Fibroblast of upper back skin (primary cell): Measurements from ENCODE around the gene ENTPD8.

ENCODE experiments used
- DNase-seq: peaks from one replicate; pipeline ENCODE4 v3.0.0-alpha.2; 2013

ENTPD8 gene

DNA sequence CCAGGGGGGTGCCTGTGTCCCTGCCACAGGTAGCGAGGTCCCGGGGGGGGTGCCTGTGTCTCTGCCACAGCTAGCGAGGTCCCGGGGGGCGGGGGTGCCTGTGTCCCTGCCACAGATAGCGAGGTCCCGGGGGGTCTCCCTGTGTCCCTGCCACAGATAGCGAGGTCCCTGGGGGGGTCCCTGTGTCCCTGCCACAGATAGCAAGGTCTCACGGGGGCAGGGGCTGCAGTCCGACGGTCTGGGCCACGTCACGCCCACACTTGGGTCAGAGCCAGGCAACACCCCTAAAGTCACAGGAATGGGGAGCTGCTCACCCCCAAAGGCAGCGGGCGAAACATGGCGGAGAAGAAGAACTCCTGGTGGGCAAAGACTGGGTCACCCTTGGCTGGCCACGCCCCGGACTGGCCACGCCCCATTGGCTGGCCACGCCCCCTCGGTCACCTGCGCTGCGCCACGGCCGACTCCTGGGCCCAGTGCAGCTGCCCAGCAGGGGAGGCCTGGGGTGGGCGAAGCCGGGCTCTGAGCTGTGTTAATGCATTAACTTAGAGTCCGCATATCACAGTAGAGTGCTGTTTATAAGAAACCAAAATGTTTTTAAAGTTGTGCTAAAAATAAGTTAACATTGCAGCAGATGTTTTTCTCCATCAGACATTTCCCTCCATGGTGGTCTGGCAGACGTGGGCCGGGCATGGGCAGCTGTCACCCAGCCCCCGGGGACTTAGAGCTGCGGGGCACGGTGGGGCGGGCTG lies 11.0 kb downstream of the ENTPD8 start:
- DNase-seq, result no peak

- no peak for DNase-seq
Observed at GRCh38 chr9:137429546-137429890, 11.6 kb downstream of the ENTPD8 start.

- DNase-seq, result no peak
Observed at GRCh38 chr9:137428841-137429545, 12.2 kb downstream of the ENTPD8 start.

- DNase-seq, result no peak
Observed at GRCh38 chr9:137428311-137428630, 12.9 kb downstream of the ENTPD8 start.

GRCh38 chr9:137427454-137428310 lies 13.5 kb downstream of the ENTPD8 start:
- no peak for DNase-seq

DNA sequence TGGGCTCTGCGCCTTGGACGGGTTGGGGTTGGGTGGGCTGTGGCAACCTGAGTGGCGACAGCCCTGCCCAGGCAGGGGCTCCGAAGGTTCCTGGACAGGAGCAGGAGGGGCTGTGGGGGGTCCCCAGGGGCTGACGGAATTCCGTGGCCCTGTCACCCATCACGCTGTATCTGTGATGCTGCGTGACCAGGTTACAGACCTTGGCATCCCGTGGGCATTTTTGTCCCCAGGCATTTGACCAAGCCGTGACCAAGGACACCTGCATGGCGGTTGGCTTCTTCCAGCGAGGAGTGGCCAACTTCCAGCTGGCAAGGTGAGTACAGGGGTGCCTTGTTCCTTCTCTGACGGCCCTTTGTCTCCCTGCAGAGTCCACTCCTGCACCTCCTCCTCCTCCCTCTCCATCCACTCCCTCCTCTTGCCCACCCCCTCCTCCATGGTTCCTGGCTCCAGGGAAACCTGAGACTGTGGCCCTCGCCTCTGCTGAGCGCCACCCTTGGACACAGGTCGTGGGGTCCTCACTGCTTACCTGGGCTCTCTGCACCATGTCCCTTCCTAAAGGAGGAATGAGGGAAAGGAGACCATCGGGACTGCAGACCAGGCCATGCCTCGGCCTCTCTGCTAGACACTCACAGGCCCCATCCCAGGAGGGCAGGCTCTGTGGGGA lies 15.0 kb downstream of the ENTPD8 start:
- DNase-seq, result no peak

DNA sequence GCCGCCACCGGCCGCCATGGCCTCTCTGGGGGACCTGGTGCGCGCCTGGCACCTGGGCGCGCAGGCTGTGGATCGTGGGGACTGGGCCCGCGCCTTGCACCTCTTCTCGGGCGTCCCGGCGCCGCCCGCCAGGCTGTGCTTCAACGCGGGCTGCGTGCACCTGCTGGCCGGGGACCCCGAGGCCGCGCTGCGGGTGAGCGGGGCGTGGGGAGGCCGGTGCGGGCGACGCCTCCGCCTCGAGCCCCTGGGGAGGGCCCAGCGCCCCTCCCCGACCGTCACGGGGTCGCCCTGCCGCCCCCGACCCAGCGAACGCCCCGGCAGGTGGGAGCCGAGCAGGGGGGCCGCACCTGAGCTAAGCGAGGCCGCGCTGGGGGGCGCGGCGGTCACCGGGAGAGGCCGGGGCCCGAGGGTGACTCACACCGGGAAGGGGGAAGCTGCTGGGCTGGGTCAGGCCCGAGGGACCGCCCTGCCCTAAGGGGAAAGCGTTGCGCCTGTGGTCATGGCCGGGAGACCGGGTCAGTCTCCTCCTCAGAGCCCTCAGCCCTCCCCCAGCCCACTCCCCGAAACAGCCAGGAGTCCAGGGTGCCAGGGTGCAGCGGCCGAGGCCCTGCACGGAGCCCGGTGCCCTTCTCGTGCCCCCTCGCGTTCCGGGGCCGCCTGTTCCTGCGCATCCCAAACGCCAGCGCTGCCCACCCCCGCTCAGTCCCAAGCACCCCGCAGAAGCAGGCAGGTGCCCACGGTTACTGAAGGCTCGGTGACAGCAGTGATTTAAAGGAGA lies 17.5 kb downstream of the ENTPD8 start:
- DNase-seq, result no peak

DNA sequence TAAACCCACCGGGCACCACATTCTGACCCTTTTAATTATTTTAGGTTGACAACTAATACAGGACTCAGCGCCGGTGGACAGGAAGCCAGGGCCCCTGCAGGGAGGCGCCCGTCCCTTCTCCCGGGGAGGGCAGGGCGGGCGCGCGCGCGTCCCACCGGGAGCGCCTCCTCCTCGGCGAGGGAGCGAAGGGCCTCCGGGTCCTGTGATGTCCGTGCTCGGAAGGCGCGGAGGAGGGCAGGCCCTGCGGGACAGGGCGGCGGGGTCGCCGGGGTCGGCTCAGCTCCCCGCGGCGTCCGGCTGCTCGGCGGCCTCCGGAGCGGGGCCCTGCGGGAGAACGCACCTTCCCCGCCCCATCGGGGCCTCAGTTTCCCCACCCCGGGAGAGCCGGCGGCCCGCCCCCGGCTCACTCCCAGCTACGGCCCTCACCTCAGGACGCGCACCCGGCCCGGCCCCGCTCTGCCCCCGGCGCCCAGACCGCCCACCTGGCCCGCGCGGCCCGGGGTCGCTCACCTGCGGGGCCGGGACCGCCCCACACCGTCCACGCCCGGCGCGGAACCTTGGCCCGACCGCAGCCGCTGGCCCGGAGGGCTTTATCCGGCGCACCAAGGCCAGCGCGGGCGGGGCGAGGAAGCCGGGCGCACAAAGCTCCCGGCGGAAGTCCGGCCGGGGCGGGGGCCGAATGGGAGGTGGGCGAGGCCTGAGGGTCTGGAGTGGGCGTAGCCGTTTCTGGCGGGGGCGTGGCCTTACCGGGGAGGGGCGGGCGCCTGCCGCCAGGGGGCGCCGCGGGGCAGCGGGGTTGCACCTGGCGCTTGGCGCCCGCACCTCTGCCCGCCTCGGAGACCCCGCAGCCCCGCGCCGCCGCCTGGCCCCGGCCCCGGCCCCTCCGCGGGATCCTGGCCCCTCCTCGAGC lies 18.3 kb downstream of the ENTPD8 start, which contains the start of the genes EXD3 and NOXA1:
EXD3 (minus strand) TSS at position 559 of the 910 bp plus-strand sequence. CDS start 27,805 bp downstream, outside the sequence.
NOXA1 (plus strand) TSS at position 790 of the 910 bp plus-strand sequence. CDS start 137 bp downstream, outside the sequence.
- DNase-seq, result peak; percentile 88

DNA sequence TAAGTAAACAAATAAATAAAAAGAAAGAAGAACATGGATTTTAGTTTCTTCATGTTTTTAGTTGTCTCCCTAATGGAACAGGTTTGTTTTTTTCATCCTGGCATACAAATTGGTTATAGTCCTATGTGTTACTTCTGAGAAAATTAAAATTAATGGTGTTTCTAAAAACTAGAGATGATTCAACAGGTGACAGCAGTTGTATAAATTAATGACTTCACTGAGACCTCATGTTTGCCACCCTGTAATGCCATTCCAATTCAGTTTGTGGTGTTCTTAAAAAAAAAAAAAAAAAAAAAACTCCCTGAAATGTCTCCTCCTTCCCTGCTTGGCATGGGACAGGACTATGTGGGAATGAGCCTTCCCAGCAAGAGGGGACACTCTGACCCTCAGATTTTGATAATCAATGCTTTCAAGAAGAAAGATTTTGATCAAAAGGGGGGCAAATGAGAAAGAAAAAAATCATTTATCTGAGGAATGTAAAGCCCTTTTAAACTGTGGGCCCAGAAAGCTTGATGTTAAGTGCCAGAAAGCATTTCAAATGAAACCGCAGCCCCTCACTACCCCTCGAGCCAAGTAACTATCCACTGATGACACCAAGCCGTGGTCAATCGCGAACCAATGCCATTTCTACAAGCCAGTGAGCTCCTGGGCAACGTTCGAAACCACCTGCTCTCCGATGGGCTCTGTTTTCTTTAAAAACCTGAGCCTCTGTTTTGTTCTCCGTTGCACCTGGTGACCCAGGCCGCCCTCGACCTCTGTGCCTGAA lies 19.1 kb downstream of the ENTPD8 start:
- DNase-seq, result no peak

GRCh38 chr9:137417161-137418021 lies 23.8 kb downstream of the ENTPD8 start:
- DNase-seq, result no peak

- no peak for DNase-seq
Observed at GRCh38 chr9:137416563-137417151, 24.5 kb downstream of the ENTPD8 start.

DNA sequence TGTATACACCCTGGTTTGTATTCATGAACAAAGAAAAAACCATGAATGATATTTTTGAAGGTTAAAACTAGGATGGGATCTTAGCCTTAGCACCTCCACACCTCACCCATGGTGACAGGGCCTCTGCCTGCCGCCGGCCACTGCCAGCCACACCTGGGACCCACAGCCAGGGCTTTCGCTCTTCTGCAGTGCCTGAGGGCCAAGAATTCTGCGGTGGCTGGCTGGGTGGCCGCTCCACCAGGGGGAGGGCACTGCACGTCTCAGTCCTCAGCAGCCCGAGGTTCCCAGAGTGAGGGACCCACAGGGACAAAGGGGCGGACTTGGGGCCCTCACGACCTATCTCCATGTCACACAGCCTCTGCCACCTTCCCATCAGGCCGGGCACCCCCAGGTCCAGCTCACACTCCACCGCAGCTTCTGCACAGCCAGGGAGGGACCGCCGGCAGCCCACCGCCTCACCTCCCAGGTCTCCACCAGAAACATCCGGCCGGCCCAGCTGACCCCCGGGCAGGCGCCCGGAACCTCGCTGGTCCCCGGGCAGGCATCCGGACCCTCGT lies 25.1 kb downstream of the ENTPD8 start:
- no peak for DNase-seq

DNA sequence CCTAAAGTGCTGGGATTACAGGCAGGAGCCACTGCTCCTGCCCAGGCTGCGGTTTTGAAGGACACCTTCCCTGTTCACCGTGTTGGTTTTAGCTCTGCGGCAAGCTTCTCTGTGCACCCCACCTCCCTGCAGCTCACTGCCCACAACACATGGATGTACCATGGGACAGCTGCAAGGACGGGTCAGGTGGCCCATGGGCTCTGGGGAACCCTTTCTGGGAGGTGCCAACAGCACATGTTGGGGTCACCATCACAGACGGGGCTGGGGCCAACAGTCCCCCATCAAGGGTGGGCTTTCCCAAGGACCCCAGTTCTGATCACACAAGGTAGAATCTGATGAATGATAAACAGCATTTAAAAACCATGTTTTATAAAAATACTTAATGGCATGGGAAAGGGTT lies 25.7 kb downstream of the ENTPD8 start:
- DNase-seq, result no peak

DNA sequence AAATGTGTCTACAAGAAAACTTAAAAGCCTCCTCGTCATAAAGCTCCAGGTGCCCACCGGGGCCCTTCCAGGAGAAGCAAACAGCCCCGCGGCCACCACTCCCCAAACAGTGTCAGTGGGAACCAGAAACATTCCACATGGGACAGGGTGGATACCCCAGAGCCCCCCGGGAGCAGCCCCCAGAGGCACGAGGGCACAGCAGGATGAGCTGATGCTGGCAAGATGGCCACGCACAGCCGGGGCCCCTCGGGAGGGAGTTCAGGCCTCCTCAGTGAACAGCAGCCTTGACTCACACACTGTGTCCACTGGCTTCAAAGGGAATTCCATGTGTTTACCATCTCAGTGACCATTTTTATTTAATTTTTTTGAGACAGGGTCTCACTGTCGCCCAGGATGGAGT lies 28.7 kb downstream of the ENTPD8 start:
- peak; percentile 19 for DNase-seq

GRCh38 chr9:137411645-137412380 lies 29.3 kb downstream of the ENTPD8 start:
- peak; percentile 91 for DNase-seq

GRCh38 chr9:137411260-137411644 lies 29.9 kb downstream of the ENTPD8 start:
- no peak for DNase-seq

- DNase-seq, result no peak
Observed at GRCh38 chr9:137410891-137411249, 30.3 kb downstream of the ENTPD8 start.
